HG03280 (cell line): ENCODE measurements around the gene ARL15.

Source experiments
- ATAC-seq: cut with Tn5 transposase; IDR thresholded peaks from one replicate; pipeline ENCODE4 v1.9.1; 2021; ENCODE audit warnings: mild to moderate bottlenecking, moderate library complexity; ENCODE audit not compliant: unreplicated experiment

The ARL15 gene

DNA sequence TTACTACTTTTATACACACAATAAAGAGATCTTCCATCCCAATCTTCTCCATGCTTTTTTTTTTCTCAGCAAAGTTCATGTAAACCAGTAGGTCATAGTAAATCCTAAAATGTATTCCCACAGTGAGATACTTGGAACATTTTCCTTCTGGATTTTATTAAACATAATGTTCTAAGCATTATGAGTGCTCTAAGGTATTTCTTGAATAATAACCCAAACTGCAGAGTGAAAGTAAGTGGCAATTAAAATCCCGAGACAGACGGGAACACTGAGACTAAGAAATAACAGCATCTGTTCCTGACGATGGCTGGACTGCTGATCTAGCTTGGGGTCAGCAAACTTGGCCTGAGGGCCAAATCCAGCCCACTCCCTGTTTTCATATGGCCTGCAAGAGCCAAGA lies 359.8 kb downstream of the ARL15 start:
- ATAC-seq, result no peak

DNA sequence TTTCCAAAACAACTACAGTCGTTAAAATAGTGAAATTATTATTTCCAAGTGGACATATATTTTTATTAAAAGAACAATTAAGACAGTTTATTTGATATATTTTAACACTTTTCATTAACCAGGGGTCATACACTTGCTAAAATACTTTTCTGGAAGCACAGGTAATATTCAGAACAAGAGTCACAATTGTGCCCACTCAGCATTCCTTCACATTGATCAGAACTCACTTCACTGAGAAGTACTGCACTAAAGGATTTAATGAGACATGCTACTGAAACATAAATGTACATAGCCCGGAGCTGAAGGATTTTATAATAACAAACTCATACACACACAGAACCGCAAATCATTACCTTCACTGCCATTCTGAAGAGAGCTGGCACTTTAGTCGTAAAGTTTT lies 361.8 kb downstream of the ARL15 start:
- no peak for ATAC-seq

DNA sequence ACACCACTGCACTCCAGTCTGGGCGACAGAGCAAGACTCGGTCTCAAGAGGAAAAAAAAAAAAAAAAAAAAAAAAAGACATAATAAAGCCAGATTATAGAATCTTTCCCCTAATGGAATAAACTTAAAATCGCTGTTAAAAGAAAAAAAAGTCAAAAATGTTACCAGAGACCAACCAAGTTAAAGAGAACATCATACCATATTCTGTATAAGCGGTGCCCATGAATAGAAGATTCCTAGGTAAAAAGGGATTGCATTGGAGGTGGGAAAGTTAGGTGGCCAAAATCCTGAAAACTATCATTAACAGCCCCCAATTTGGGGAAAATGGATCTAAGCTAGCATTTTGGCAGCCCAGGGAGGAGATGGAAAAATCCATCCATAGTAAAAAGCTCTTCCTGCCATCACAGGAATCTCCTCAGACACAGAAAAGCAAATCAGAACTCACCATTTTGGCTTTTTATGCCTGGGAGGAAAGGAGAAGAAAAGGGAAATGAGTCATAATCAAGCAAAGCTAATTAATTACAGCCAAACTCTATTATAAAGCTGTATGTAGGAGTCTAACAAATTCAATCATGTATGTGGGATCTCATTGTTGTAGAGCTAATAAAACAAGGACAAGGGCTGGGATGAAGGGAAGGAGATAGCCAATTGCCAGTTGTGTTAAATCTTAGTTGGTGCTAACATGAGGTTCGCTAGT lies 363.8 kb downstream of the ARL15 start:
- ATAC-seq, result no peak

GRCh38 chr5:53944981-53945380 lies 365.4 kb downstream of the ARL15 start:
- ATAC-seq, result no peak

GRCh38 chr5:53943938-53944337 lies 366.4 kb downstream of the ARL15 start:
- ATAC-seq, result no peak

DNA sequence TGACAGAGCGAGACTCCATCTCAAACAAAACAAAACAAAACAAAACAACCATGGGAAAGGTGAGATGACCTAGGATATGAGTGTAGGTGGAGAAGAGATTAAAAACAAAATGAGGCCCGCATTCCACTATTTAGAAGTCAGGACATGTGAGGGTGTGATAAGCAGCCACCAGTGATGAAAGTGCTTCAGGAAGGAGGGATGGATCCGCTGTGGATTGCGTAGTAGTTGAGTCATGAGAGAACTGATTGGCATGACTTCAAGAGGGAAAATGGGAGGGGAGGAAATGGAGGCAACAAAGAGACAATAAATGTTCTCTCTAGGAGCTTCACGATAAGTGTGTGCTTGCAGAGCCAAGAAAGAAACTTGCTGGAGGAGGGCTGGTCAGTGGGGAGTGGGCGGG lies 367.6 kb downstream of the ARL15 start:
- ATAC-seq, result no peak

- ATAC-seq, result no peak
Observed at GRCh38 chr5:53940921-53941320, 369.5 kb downstream of the ARL15 start.

- ATAC-seq, result no peak
Observed at GRCh38 chr5:53937467-53937866, 372.9 kb downstream of the ARL15 start.

GRCh38 chr5:53936481-53937352 lies 373.7 kb downstream of the ARL15 start:
- no peak for ATAC-seq

- no peak for ATAC-seq
Observed at GRCh38 chr5:53934151-53934820, 376.1 kb downstream of the ARL15 start.

- ATAC-seq, result no peak
Observed at GRCh38 chr5:53932351-53932750, 378.0 kb downstream of the ARL15 start.

- no peak for ATAC-seq
Observed at GRCh38 chr5:53930457-53930856, 379.9 kb downstream of the ARL15 start.

DNA sequence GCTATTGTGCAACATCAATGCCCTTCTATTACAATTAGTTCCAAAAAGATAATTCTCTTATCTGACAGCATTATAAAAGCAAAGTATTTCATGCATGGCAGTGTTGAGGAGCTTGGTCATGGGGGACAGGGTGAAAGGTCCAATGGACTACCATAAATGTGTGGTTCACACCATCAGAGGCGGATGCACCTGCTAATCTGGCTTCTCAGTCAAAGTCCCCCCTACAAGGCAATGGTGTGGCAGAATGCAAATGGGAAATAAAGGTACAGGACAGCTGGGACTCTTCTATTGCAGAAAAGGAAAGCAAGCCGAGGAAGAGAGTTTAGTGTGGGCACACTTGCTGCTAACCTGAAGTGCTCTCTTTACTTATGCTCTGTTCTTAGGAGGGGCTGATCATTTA lies 380.8 kb downstream of the ARL15 start:
- ATAC-seq, result no peak

GRCh38 chr5:53929152-53929551 lies 381.2 kb downstream of the ARL15 start:
- ATAC-seq, result no peak

DNA sequence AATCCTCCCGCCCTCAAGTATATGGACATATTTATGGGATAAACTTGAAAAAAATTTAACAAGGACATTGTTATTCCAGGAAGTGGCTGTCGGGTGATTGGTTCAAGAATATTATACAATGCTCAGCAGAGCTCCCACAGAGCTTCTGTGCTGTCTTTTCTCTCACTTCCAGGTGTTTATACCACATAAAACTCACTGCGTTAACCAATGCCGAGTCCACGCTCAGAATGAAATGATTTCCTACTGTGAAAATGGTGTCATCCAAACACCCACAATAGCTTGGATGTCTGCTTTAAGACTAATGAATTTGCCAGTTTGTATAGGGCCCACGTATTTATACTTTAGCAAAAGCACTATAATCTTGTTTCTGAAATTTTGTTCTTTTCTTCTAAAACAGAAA lies 381.7 kb downstream of the ARL15 start:
- ATAC-seq, result no peak

- no peak for ATAC-seq
Observed at GRCh38 chr5:53927668-53928247, 382.6 kb downstream of the ARL15 start.

DNA sequence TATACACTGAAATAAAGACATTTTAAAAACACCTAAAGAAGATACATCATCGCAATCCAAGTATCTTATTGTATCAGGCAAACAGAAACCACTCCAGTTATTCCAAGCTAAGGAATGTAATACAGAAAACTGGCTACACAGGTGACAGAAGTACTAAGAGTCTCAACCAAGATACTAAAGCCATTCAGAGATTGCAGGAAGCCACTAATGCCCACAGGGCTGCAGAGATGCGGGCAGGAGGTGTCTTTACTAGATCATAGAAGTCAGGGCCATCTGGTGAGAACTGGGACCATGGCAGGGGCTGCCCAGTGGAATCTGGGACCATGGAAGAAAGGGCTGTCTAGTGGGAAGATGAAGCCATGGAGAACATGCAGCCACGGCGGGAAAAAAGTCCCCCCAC lies 384.3 kb downstream of the ARL15 start:
- ATAC-seq, result no peak

DNA sequence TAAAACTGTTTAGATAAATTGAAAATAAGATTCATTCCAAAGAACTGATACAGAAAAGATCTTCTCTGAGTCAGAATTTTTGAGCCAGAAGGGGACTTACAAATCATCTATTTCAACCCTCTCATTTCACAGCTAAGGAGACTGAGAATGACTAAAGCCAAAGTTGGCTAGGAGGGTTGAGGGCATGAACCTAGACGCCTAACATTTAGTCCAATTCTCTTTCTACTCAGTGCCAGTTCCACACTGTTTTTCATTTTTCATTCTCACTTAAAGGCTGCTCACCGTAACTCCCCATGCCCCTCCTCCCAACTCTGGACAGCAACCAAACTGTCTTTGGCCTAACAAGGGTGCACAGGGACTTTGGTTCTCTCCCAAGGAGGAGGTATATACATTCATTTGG lies 386.0 kb downstream of the ARL15 start:
- ATAC-seq, result no peak

DNA sequence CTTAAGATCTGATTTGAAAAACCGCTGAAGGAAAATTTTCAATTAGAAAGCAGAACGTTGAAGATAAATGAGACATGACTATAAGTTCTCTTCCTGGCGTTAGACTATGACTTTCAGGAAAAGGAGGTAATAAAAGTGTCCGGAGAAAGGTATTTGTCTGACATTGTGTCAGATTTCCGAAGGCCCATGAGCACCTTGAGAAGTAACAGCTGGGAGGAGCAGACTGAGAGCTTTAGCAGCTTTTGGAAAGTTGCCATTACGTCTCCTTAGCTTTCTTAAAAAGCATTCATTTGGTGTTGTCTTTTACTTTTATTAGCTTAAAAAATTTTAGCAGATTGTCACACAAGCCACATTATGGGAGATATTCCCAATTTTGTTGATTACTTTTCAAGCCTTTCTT lies 386.4 kb downstream of the ARL15 start:
- no peak for ATAC-seq

DNA sequence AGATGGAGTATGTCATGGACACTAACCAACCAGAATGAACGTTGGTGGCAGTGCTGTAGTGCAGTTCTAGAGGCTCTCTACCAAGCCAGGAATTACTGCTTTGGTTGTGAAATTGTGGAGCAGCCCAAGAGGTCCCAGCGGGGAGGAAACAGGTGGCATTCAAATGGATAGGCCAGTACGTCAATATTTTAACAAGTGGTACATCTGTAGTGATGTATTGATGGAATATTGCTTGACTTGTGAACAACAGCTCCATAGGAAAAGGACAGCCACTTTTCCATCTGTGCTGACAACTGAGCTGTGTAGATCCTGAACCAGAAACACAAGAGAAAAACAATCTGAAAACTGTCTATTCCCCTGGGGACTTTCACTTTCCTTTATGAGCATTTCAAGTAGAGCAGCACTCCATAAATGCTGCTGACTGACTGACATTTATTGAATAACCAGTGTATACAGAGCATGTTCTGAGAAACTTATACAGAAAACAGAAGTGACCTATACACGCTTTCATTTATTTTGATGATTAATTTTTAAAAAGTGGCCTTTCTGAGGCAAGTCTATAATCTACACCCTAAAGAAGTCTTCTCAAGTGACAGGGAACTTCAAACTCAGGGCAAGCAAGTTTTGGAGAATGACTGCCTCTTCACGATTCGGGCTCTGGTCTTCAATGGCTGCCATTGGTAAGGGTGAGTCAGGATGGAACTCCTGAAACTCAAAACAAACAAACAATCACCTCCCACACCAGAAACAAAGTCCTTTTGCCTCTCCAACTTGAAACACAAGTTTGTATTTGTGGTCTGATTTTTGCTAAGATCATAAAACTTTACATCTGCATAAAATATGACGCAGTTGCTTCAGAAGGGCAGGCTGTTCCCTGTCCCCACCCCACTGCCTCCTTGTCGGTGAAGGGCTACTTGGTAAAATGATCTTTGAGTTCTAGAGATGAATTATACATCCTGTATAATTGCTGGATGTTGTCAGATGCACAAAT lies 387.6 kb downstream of the ARL15 start:
- no peak for ATAC-seq
